ENCODE data around the gene SMYD1.

SMYD1 gene

DNA sequence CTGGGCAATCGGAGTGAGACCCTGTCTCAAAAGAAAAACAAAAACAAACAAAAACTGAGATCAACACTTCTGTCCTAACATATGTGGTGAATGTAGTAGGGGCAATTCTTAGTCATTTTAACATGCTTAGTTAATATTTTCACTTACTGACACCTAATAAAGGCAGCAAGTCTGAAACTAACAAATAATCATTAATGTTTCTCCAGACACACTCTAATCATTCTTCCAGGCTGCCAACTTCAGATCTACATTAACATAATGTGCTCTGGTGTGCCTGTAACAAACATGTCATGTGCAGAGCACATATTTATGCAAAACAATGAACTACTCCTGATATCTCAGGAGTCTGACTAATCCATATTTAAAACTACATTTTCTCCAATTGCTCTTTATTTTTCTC is 18.0 kb upstream of the SMYD1 start:
- TF ChIP-seq FOXM1 (IDR thresholded peaks at IDR 0.05; ENCODE audit: borderline replicate concordance, low read depth) (no peak), EP300 (IDR thresholded peaks at IDR 0.05; ENCODE audit: borderline replicate concordance) (no peak), EGR1 (IDR thresholded peaks at IDR 0.05) (no peak), ZBTB7A (IDR thresholded peaks at IDR 0.05; ENCODE audit: low read depth) (no peak), CREB1 (IDR thresholded peaks at IDR 0.05; ENCODE audit: low read depth) (no peak), TEAD4 (IDR thresholded peaks at IDR 0.05) (no peak), TCF12 (IDR thresholded peaks at IDR 0.05; ENCODE audit: low read depth) (no peak), RAD21 (IDR thresholded peaks at IDR 0.05; ENCODE audit: low read depth) (no peak), YY1 (IDR thresholded peaks at IDR 0.05; ENCODE audit: low read depth) (no peak)
- TF ChIP-seq, protein P1, sequence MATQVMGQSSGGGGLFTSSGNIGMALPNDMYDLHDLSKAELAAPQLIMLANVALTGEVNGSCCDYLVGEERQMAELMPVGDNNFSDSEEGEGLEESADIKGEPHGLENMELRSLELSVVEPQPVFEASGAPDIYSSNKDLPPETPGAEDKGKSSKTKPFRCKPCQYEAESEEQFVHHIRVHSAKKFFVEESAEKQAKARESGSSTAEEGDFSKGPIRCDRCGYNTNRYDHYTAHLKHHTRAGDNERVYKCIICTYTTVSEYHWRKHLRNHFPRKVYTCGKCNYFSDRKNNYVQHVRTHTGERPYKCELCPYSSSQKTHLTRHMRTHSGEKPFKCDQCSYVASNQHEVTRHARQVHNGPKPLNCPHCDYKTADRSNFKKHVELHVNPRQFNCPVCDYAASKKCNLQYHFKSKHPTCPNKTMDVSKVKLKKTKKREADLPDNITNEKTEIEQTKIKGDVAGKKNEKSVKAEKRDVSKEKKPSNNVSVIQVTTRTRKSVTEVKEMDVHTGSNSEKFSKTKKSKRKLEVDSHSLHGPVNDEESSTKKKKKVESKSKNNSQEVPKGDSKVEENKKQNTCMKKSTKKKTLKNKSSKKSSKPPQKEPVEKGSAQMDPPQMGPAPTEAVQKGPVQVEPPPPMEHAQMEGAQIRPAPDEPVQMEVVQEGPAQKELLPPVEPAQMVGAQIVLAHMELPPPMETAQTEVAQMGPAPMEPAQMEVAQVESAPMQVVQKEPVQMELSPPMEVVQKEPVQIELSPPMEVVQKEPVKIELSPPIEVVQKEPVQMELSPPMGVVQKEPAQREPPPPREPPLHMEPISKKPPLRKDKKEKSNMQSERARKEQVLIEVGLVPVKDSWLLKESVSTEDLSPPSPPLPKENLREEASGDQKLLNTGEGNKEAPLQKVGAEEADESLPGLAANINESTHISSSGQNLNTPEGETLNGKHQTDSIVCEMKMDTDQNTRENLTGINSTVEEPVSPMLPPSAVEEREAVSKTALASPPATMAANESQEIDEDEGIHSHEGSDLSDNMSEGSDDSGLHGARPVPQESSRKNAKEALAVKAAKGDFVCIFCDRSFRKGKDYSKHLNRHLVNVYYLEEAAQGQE (IDR thresholded peaks at IDR 0.05; ENCODE audit: low read depth) = no peak

DNA sequence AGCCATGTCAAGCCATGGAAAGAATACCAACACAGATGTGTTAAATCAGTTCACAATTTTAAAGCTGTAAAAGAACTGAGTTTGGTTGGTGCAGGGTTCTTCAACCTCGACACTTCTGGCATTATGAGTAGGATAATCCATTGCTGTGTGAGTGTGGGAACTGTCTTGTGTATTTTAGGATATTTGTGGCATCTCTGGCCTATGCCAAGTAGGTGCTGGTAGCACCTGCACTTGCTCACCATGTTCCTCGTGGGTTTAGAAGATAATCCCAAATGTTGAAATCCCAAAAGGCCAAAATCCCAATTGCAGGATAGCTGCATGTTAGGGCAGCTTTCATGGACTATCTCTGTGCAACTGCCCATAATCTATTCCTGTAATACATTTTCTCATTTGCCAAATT is 15.8 kb upstream of the SMYD1 start:
- TF ChIP-seq TAF1 (IDR thresholded peaks at IDR 0.05; ENCODE audit: low read depth) = no peak
- no peak for TF ChIP-seq CEBPB (IDR thresholded peaks at IDR 0.05)
- no peak for TF ChIP-seq NFIC (IDR thresholded peaks at IDR 0.05)
- no peak for TF ChIP-seq CREB1 (IDR thresholded peaks at IDR 0.05; ENCODE audit: low read depth)
- no peak for TF ChIP-seq TCF12 (IDR thresholded peaks at IDR 0.05; ENCODE audit: low read depth)
- TF ChIP-seq FOXM1 (IDR thresholded peaks at IDR 0.05; ENCODE audit: borderline replicate concordance, low read depth) = no peak
- TF ChIP-seq EGR1 (IDR thresholded peaks at IDR 0.05) = no peak
- TF ChIP-seq EP300 (IDR thresholded peaks at IDR 0.05; ENCODE audit: borderline replicate concordance) = no peak
- no peak for TF ChIP-seq YY1 (IDR thresholded peaks at IDR 0.05; ENCODE audit: low read depth)
- TF ChIP-seq, protein P1 (IDR thresholded peaks at IDR 0.05; ENCODE audit: low read depth) = no peak
- TF ChIP-seq, protein P2, sequence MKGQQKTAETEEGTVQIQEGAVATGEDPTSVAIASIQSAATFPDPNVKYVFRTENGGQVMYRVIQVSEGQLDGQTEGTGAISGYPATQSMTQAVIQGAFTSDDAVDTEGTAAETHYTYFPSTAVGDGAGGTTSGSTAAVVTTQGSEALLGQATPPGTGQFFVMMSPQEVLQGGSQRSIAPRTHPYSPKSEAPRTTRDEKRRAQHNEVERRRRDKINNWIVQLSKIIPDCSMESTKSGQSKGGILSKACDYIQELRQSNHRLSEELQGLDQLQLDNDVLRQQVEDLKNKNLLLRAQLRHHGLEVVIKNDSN (IDR thresholded peaks at IDR 0.05) = no peak
- TF ChIP-seq, protein P3, sequence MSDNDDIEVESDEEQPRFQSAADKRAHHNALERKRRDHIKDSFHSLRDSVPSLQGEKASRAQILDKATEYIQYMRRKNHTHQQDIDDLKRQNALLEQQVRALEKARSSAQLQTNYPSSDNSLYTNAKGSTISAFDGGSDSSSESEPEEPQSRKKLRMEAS (IDR thresholded peaks at IDR 0.05) = no peak

DNA sequence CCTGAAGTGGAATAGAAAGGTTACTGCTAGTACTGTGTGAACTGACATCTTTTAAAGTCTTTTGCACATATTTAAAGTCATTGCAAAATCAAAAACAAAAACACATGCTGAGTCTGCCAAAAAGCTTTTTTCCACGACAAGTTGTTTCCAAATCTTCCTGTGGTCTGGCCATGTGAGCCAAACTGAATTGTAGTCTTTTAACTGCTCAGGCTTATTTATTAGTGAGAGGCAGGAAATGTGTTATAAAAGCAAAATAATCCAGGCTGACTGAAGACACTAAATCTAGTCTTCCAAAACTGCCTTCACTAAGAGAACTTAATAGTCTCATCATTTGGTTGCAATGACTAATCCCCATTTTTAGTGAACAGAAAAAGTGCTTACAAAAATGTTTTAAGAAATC is 14.3 kb upstream of the SMYD1 start:
- TF ChIP-seq, protein P1 (IDR thresholded peaks at IDR 0.05; ENCODE audit: low read depth) = no peak
- no peak for TF ChIP-seq TCF12 (IDR thresholded peaks at IDR 0.05; ENCODE audit: low read depth)
- no peak for TF ChIP-seq CREB1 (IDR thresholded peaks at IDR 0.05; ENCODE audit: low read depth)
- no peak for TF ChIP-seq EP300 (IDR thresholded peaks at IDR 0.05; ENCODE audit: borderline replicate concordance)
- no peak for TF ChIP-seq CEBPB (IDR thresholded peaks at IDR 0.05)
- no peak for TF ChIP-seq YY1 (IDR thresholded peaks at IDR 0.05; ENCODE audit: low read depth)
- TF ChIP-seq, protein P2 (IDR thresholded peaks at IDR 0.05) = no peak
- no peak for TF ChIP-seq TEAD4 (IDR thresholded peaks at IDR 0.05)
- no peak for TF ChIP-seq ZBTB7A (IDR thresholded peaks at IDR 0.05; ENCODE audit: low read depth)
- TF ChIP-seq, protein P3 (IDR thresholded peaks at IDR 0.05) = no peak
- TF ChIP-seq NFIC (IDR thresholded peaks at IDR 0.05) = no peak
- no peak for TF ChIP-seq RAD21 (IDR thresholded peaks at IDR 0.05; ENCODE audit: low read depth)
- TF ChIP-seq TAF1 (IDR thresholded peaks at IDR 0.05; ENCODE audit: low read depth) = no peak
- no peak for TF ChIP-seq EGR1 (IDR thresholded peaks at IDR 0.05)
- TF ChIP-seq FOXM1 (IDR thresholded peaks at IDR 0.05; ENCODE audit: borderline replicate concordance, low read depth) = no peak

DNA sequence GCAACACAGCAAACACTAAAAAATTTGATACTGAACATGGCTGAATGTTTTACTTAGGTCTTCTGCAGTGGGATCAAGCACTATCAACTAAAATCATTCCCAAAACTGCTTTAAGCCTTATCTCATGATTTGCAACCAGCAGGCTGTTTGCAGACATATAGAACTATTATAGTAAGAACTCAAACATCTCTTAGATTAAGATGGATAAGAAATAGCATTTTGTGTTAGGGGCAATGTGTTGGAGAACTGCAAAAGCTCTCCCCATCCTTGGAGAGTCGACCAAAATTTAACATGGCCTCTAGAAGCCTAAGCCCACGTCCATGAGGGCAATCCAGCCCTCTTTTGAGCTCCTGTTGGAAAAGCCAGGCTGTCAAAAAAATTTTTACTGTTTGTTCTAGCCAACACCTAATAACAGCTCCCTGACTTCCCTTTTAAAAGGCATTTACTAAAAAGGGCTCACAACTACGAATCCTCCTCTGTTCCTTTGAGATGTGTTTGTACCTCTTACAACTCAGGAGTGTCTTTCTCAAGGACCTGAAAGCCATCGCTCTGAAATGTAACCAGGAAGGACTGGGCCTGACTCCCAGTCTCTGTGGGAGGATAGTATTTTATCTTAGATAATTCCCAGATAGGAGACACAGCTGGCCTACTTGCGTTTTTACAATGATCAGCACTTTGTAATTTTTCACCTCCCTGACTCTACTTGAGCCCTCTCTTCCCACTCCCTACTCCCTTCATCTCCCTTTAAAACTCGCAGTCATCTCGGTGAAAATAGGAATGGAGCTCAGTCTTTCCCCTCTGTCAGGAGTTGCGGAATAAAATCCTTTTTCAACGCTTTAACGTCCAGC is 13.5 kb upstream of the SMYD1 start:
- TF ChIP-seq CEBPB (IDR thresholded peaks at IDR 0.05) = no peak
- TF ChIP-seq RAD21 (IDR thresholded peaks at IDR 0.05; ENCODE audit: low read depth) = no peak
- TF ChIP-seq ZBTB7A (IDR thresholded peaks at IDR 0.05; ENCODE audit: low read depth) = no peak
- TF ChIP-seq TEAD4 (IDR thresholded peaks at IDR 0.05) = no peak
- no peak for TF ChIP-seq TAF1 (IDR thresholded peaks at IDR 0.05; ENCODE audit: low read depth)
- TF ChIP-seq, protein P1 (IDR thresholded peaks at IDR 0.05; ENCODE audit: low read depth) = no peak
- no peak for TF ChIP-seq CREB1 (IDR thresholded peaks at IDR 0.05; ENCODE audit: low read depth)
- no peak for TF ChIP-seq YY1 (IDR thresholded peaks at IDR 0.05; ENCODE audit: low read depth)
- TF ChIP-seq EGR1 (IDR thresholded peaks at IDR 0.05) = no peak
- no peak for TF ChIP-seq EP300 (IDR thresholded peaks at IDR 0.05; ENCODE audit: borderline replicate concordance)
- TF ChIP-seq TCF12 (IDR thresholded peaks at IDR 0.05; ENCODE audit: low read depth) = no peak
- TF ChIP-seq, protein P3 (IDR thresholded peaks at IDR 0.05) = no peak
- no peak for TF ChIP-seq FOXM1 (IDR thresholded peaks at IDR 0.05; ENCODE audit: borderline replicate concordance, low read depth)
- TF ChIP-seq, protein P2 (IDR thresholded peaks at IDR 0.05) = no peak
- TF ChIP-seq NFIC (IDR thresholded peaks at IDR 0.05) = no peak
